NCI-H2029 (cell line): ENCODE measurements around the gene GP1BA.

Experiments used
- DNase-seq: peaks from one replicate; lab custom pipeline; 2025; lab: John Stamatoyannopoulos, UW

The GP1BA gene

GRCh38 chr17:4950746-4951204, 18.7 kb downstream of the GP1BA start, which contains the start of gene ENO3:
Gene ENO3, plus strand, starts transcription at chr17:4951119. Its CDS starts 711 bp downstream, at chr17:4951830.
- DNase-seq, result peak; percentile 6

- no peak for DNase-seq
Observed at GRCh38 chr17:4951486-4951885, 19.4 kb downstream of the GP1BA start.

GRCh38 chr17:4953451-4953961, 21.4 kb downstream of the GP1BA start:
- DNase-seq, result no peak

- DNase-seq, result no peak
Observed at GRCh38 chr17:4955091-4955490, 23.0 kb downstream of the GP1BA start.

- no peak for DNase-seq
Observed at GRCh38 chr17:4956493-4957061, 24.5 kb downstream of the GP1BA start.

- no peak for DNase-seq
Observed at GRCh38 chr17:4958102-4958501, 26.0 kb downstream of the GP1BA start.

- no peak for DNase-seq
Observed at GRCh38 chr17:4959261-4959965, 27.3 kb downstream of the GP1BA start.

- DNase-seq, result no peak
Observed at GRCh38 chr17:4960279-4960922, 28.3 kb downstream of the GP1BA start.

GRCh38 chr17:4965311-4965986, 33.4 kb downstream of the GP1BA start:
- DNase-seq, result no peak

- peak; percentile 90 for DNase-seq
Observed at GRCh38 chr17:4966844-4967538, 34.9 kb downstream of the GP1BA start.

- DNase-seq, result peak; percentile 74
Observed at GRCh38 chr17:4967539-4968485, 35.7 kb downstream of the GP1BA start, which contains the start of gene SPAG7. Gene SPAG7, minus strand, starts transcription at chr17:4967817. Its CDS starts 13 bp downstream, at chr17:4967804.

- no peak for DNase-seq
Observed at GRCh38 chr17:4968486-4969046, 36.5 kb downstream of the GP1BA start.

- DNase-seq, result no peak
Observed at GRCh38 chr17:4969047-4969550, 37.0 kb downstream of the GP1BA start.

GRCh38 chr17:4969551-4970173, 37.6 kb downstream of the GP1BA start:
- no peak for DNase-seq

GRCh38 chr17:4970273-4970672, 38.2 kb downstream of the GP1BA start:
- DNase-seq, result no peak

- DNase-seq, result no peak
Observed at GRCh38 chr17:4971826-4972225, 39.7 kb downstream of the GP1BA start.

- DNase-seq, result no peak
Observed at GRCh38 chr17:4972322-4972721, 40.2 kb downstream of the GP1BA start.

GRCh38 chr17:4972752-4973151, 40.7 kb downstream of the GP1BA start:
- no peak for DNase-seq
